RCC 7860 (cell line): ENCODE data around the gene PRDX3.
"Not testable (repeated sequence)": the region's sequence is repeated elsewhere in the genome, so short reads cannot be mapped to it uniquely, and the experiment has no call there.

ENCODE experiments used
- DNase-seq: peaks from one replicate; pipeline ENCODE4 v3.0.0-alpha.2; 2015; ENCODE audit warnings: low spot score
- FAIRE-seq: peaks from 2 replicates; lab custom pipeline; 2012; peaks lifted over from hg19 to GRCh38; lab: Jason Lieb, UNC

Gene PRDX3

DNA sequence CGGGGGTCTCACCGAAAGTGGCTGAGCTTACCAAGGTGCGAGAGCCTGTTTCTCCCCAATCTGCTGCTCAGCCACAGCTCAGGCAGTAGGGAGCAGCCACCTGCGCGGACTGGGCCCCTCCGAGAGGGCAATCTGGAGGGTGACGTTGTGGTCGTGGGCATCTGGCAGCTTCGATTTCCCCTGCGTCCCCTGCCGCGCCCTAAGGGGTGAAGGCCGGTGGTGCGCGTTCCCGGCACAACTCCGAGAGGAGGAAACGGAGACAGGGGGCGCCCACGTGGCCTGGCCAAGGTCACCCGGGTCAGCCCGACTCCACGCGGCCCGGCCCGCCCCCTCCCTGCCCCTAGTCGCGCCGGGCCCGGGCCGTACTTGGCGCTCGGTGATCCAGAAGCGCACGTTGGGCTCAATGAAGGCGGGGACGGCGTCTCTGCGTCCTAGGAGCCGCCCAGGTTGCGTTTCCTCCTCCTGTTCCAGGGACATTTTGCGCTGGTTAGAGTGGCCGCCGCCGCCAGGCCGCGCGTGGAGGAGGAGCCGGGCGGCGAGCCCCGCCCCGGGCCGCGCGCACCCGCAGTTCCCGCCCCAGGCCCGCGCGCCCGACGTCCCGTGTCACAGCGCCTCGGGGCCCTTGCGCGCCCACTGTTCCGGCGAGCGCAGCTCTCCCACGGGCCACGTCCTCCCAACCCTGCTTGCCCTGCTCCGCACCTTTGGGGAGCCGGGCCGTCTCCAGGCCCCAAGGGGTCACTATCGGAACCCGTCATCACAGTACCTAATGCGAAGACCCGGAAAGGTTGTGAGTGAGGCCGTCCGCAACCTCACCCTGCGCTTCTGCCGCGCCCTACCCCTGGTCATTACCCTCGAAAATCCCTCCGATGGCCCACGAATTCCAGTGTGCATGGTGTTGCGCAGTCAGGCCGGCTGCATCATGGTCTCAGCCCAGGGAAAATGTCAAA is 13.2 kb downstream of the PRDX3 start, which contains the start of gene SFXN4:
Gene SFXN4, minus strand, starts transcription at position 544 of the 947 bp plus-strand sequence. Its CDS starts 67 bp downstream, at position 477.
- DNase-seq (peak; percentile 37), FAIRE-seq (no peak)

DNA sequence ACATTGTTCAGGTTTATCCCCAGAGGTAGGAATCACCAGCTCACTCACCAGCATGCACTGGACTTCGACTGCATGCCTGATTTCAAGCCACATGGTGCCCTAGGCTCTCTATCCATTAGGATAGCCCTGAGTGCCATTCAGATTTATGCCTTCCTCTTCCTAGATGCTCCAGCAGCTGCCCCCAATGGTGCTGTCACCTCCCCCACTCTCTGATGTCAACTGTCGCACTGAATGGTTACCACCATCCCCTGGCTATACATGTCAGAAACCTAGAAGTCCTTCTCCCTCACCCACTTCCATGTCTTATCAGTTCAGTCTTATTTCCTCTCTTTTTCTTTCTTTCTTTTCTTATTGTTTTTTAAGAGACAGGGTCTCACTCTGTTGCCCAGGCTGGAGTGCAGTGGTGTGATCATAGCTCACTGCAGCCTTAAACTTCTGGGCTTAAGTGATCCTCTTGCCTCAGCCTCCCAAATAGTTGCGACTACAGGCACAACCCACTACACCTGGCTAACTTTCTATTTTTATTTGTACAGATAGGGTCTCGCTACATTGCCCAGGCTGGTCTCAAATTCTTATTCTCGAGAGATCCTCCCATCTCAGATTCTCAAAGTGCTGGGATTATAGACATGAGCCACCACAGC is 16.0 kb downstream of the PRDX3 start:
- no peak for DNase-seq
- no peak for FAIRE-seq

DNA sequence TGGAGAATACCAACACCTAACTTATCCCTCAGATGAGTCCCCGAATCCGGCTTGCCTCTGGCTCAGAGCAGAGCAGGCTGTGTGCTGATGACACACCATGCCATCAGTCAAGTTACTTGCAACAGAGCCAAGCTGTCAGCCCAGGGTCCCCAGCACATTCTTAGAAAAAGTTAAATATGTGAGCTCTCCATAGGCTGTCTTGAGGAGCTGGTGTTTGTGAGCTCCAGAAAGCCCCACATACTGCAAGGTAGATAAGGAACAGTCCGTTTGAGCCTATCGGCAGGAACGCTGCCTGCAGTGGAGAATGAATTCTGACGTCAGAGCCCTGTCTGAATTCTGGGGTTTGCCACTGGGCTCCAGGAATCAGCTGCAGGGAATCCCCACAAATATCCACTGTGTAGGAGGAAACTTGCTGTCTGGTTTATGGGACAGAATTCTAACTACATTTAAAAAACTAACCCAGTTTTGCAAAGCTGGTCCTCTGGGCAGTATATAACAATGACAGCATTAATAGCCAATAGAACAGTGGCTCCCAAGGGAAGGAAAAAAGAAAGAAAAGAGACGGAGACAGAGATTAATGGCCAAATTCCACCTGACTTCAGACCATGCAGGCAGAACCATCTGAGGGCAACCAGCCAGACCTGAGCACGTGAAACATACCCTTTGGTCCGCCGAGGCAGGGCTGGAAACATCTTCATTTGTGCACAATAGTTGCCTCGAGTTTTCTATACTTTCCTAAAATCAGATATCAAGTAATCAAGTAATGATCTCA is 16.7 kb downstream of the PRDX3 start:
- no peak for DNase-seq
- no peak for FAIRE-seq

DNA sequence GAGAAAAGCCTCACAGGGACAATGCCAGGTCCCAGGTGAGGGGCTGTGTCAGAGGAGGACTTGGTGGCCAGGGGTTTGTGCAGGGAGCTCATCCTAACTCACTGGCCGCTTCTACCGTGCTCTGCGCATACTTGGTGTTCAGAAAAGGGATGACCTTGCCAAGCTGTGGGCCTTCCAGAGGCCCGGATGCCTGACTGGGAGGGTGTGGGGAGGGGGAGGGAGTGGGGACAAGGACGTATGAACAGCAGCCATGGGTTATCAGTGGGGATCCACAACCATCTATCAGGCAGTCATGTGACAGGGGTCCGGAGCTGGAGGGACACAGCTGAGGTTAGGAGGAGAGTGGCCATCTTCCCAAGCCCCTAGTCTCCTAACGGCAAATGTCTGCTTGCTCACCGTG is 19.3 kb downstream of the PRDX3 start:
- FAIRE-seq (no peak), DNase-seq (no peak)

DNA sequence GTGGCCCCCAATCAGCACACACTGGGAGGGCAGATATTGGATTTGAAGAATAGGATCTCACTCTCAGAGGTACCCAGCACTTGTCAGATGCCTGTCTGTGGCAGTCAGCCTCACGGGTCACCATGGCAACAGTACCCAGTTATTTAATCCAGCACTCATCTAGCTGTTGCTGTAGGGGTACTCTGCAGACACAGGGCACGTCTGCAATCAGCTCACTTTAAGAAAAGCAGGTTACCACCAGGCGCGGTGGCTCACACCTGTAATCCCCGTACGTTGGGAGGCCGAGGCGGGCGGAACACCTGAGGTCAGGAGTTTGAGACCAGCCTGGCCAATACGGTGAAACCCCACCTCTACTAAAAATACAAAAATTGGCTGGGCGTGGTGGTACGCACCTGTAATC is 25.0 kb downstream of the PRDX3 start:
- no peak for FAIRE-seq
- DNase-seq = no peak

DNA sequence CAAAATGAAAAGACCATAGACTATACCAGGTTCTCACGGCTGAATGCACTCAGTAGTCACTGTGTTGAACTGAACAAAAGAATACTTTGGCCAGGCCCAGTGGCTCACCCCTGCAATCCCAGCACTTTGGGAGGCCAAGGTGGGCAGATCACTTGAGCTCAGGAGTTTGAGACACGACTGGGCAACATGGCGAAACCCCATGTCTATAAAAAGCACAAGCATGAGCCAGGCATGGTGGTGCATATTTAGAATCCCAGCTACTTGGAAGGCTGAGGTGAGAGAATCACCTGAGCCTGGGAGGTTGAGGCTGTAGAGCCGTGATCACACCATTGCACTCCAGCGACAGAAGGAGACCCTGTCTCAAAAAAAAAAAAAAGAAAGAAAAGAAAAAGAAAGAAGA is 25.6 kb downstream of the PRDX3 start:
- FAIRE-seq = no peak

DNA sequence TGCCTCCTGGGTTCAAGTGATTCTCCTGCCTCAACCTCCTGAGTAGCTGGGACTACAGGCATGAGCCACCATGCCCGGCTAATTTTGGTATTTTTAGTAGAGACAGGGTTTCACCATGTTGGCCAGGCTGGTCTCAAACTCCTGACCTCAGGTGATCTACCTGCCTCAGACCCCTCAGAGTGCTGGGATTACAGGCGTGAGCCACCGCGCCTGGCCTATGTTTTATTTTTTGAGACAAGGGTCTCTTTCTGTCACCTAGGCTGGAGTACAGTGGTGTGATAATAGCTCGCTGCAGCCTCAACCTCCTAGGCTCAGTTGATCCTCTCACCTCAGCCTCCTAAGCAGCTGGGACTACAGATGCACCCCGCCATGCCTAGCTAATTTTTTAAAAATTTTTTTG is 27.0 kb downstream of the PRDX3 start:
- FAIRE-seq, DNase-seq: not testable (repeated sequence)

More for the DNA sequence above, 25.6 kb downstream of the PRDX3 start:
- DNase-seq = no peak

DNA sequence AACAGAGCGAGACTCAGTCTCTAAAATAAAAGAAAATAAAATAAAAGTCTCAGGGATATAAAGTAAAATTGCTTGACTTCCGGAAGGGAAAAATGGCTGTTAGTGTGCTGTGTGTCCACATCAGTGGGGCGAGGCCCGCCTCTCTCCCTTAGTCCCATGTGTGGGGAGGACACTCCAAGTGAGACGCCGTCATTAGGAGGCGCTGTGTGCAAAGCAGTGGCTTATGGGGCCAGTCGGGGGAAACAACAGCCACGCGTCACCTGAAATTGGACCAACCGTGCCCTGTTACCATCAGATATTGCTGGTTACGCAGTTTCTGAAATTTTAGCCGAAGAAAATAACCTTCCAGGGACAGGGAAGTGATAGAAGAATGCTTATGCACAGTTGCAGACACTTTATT is 28.9 kb downstream of the PRDX3 start:
- FAIRE-seq (no peak), DNase-seq (no peak)

DNA sequence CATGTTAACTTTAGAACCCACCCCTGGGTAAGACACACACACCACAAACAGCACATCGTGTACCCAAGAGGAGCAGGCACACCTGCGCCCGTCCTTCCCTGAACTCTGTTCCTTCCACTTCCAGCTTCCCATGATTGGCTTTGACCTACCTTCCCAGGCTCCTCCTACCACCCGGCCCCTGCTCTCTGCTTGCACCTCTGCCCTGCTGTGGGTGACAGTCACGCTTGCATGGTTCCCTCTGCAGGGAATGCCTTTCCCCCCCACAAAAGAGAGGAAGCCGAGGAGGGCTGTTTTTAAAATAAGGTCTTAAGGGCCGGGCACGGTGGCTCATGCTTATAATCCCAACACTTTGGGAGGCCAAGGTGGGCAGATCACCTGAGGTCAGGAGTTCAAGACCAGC is 29.5 kb downstream of the PRDX3 start:
- no peak for FAIRE-seq
- no peak for DNase-seq

DNA sequence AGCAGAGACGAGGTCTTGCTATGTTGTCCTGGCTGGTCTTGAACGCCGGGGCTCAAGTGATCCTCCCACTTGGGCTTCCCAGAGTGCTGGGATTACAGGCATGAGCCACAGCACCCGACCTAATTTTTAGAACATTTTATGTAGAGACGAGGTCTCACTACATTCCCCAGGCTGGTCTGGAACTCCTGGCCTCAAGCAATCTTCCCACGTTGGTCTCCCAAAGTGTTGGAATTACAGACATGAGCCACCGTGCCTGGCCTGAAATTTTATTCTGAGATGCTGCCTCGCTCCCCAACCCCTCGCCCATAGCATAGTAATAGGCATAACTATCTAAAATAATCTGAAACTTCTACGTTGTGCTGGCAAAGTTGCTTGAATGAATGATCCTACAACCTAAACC is 35.0 kb downstream of the PRDX3 start:
- DNase-seq = no peak
- FAIRE-seq = no peak

DNA sequence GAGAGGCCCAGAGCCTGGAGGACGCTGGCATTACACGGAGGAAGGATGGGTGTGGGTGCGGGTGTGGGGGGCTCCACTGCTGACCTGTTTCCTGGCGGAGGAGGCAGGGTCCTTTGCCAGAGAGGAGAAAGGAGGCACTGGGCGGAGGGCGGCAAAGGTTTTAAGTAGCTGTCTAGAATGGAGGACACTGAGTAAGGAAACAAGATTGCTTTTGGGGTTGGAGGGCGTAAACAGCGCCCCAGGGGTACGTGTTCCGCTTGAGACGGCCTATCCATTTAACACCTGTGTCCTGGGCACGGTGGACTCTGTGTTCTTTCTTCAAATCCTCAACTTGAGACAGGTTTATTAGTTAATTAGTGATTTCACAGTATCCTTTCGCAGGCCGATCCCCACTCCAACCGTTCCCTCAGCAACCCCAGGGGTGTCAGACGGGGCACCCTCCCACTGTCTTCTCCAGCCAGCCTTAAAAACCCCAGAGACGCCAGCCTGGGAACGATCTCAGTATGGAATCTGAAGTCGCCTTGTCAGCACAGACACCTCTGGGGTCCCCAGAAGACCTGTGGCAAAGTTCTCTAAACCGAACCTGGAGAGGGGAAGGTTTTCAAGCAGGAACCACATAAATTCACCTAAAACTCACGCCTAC is 37.9 kb downstream of the PRDX3 start:
- DNase-seq (no peak), FAIRE-seq (no peak)

DNA sequence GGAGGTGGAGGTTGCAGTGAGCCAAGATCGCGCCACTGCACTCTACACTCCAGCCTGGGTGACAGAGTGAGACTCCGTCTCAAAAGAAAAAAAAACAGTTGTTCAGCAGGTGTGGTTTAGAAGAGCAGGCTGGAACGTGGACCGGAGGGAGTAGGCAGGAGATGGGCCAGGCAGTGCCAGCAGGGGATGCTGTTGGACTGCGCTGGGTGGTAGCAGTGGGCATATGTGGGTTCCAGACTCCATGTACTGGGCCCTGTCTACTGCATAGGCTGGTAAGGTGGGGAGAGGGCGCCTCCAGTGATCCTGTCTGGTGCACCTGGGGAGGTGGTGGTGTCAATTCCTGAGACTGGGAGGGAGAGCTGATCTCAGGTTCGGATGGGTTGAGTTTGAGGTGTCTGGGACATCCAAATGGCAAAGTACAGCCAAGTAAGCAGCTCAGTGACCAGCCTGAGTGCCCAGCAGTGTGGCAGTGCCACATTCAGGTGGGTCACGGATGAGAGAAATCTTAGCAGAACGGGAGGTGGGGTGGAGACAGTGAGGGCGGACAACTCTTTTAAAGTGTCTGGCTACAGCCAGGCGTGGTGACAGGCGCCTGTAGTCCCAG is 39.0 kb downstream of the PRDX3 start:
- DNase-seq (no peak), FAIRE-seq (no peak)

DNA sequence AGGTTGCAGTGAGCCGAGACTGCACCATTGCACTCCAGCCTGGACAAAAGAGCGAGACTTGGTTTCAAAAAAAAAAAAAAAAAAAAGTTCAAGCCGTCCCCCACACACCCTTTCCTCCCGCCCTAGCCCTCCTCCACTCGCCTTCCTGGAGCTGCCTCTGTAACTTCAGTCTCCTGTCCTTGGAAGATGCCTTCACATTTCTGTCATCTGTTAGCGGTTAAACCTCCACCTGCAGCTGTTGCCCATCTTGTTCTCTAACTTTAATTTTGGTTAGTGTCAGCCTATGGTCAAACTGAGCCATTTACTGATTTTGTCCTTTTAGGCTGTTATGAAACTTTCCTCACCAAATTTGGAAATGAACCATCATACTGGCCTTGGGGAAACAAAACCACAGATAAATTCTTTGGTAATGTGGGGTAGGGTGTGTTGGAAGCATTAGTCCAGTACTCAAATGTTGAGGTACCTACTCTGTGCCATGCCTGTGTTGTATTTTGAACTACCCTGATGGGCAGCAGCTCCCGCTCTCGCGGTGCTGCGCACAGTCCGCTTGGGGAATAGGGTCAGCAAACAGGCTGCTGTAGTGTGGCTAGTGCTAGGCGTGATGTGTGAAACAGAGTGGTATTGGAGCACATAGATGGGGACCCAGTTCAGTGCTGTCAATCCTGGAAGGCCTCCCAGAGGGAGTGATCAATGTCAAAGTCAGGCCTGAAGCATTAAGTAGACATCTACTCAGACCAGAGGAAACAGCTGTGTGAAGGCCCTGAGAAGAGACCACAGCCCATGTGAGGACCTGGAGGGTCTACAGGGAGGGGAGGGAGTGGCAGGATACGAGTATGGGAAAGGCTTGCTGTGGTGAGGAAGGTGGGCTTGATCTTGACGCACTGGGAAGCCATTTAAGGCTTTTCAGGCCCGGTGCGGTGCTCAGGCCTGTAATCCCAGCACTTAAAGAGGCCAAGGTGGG is 40.0 kb downstream of the PRDX3 start:
- FAIRE-seq = no peak
- DNase-seq = no peak

DNA sequence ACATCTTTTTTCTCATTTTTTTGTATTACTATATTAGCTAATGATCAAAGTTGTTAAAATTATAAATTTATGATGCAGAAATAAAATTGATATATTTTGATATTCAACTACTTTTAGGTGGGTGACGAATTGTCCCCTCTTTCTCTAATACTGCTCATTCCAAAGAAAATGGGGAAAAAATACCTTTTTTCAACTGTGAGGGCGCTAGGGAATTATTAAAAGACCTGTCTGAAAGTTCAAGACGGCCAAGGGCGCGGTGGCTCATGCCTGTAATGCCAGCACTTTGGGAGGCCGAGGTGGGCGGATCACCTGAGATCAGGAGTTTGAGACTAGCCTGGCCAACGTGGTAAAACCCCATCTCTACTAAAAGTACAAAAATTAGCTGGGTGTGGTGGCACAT is 40.7 kb downstream of the PRDX3 start:
- FAIRE-seq, DNase-seq: not testable (repeated sequence)

DNA sequence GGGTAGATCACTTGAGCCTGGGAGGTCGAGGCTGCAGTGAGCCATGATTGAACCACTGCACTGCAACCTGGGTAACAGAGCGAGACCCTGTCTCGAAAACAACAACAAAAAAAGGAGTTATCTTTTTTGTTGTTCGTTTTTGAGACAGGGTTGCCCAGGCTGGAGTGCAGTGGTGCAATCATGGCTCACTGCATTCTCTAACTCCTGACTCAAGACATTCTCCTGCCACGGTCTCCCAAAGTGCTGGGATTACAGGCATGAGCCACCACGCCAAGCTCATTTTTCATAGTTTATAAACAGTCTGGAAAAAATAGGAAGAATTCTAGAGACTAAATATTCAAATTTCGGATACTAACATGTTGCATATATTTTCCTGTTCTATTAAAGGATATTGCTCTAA is 42.5 kb downstream of the PRDX3 start:
- FAIRE-seq = no peak

DNA sequence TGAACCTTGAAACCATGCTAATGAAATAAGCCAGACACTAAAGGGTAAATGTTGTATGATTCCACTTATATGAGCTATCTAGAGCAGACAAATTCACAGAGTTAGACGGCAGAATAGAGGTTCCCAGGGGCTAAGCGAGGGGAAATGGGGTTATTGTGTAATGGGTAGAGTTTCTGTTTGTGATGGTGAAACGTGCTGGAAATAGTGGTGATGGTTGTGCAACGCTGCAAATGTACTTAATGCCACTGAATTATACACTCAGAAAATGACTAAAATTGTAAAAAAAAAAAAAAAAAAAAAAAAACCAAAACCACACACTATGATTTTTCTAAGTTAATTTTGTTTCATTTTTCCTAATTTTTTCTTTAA is 43.1 kb downstream of the PRDX3 start:
- FAIRE-seq = no peak
- DNase-seq = no peak

More for the DNA sequence above, 42.5 kb downstream of the PRDX3 start:
- DNase-seq = no peak

DNA sequence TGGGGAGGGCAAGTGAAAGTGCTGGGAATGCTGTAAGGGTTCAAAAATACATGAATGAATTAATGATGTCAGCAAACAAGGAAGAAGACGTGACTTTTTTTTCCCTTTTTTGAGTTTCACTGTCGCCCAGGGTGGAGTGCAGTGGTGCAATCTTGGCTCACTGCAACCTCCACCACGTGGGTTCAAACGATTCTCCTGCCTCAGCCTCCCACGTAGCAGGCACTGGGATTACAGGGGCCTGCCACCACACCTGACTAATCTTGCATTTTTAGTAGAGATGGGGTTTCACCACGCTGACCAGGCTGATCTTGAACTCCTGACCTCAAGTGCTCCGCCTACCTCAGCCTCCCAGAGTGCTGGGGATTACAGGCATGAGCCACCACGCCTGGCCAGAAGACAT is 44.7 kb downstream of the PRDX3 start:
- DNase-seq (no peak), FAIRE-seq (no peak)

DNA sequence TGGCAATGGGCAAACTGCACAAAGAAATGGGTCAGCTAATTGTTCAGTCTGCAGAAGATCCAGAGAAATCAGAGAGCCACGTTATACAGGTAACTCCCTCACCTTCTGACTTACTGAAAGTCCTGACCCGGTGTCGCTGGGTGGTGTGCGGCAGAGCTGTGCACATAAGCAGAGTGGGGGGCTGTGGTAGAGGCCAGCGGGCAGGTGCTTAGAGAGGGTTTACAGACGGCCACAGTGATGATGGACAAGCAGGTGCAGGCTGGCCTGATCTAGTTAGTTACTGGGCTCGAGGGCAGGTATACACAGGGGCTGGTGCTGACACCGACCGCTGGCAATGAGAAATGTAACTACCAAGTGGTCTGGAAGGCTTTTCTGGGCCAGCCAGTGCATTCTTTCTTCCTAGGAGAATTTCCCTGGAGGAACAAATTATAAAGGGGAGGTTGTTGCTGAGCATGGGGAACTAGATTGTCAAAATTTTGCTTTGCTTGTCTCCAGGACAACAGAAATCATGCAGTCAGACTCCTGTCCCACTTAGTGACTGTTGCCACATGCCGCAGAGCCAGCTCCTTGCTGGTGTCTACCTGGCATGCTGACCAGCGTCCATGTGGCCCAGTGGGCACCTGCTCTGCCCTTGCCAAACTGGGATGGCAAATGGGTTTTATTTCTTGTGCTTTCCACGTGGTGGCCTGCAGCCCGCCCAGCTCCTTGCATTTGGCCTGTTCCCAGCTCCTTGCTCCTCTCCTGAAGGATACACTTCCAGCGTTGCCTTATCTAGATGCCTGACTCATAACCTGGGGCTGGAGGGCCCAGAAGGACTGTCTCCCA is 45.9 kb downstream of the PRDX3 start:
- FAIRE-seq (no peak), DNase-seq (no peak)
